NCI-H1417 (cell line): Measurements from ENCODE around the gene SDHB.
"Not testable (repeated sequence)": the region's sequence is repeated elsewhere in the genome, so short reads cannot be mapped to it uniquely, and the experiment has no call there.

Experiments
- DNase-seq, 3 experiments: peaks; one replicate each; lab custom pipeline; 2025; lab: John Stamatoyannopoulos, UW

Gene SDHB

GRCh38 chr1:17075470-17076255, 21.8 kb upstream of the SDHB start:
- peak in 1 of 3 experiments; percentile 2 for DNase-seq

- no peak for DNase-seq
Measured at GRCh38 chr1:17071794-17072193, 18.0 kb upstream of the SDHB start.

GRCh38 chr1:17070163-17070525, 16.3 kb upstream of the SDHB start:
- no peak for DNase-seq

- DNase-seq, result no peak
Measured at GRCh38 chr1:17069452-17070162, 15.8 kb upstream of the SDHB start.

- no peak for DNase-seq
Measured at GRCh38 chr1:17068789-17069188, 15.0 kb upstream of the SDHB start.

GRCh38 chr1:17067465-17068240, 13.8 kb upstream of the SDHB start:
- DNase-seq, result no peak

- DNase-seq, result no peak
Measured at GRCh38 chr1:17067069-17067426, 13.2 kb upstream of the SDHB start.

GRCh38 chr1:17066361-17067068, 12.7 kb upstream of the SDHB start:
- no peak for DNase-seq

- no peak for DNase-seq
Measured at GRCh38 chr1:17065666-17066065, 11.8 kb upstream of the SDHB start.

- DNase-seq, result not testable (repeated sequence)
Measured at GRCh38 chr1:17062751-17063150, 8.9 kb upstream of the SDHB start.

GRCh38 chr1:17061892-17062291, 8.1 kb upstream of the SDHB start:
- DNase-seq, result peak in 1 of 3 experiments; percentile 50

- DNase-seq, result peak in 1 of 3 experiments; percentile 4
Measured at GRCh38 chr1:17061486-17061885, 7.7 kb upstream of the SDHB start.

- no peak for DNase-seq
Measured at GRCh38 chr1:17060306-17060749, 6.5 kb upstream of the SDHB start.

- DNase-seq, result peak; percentile 26 to 68 (median 43)
Measured at GRCh38 chr1:17059391-17060305, 5.8 kb upstream of the SDHB start.

- DNase-seq, result no peak
Measured at GRCh38 chr1:17056551-17056950, 2.7 kb upstream of the SDHB start.

GRCh38 chr1:17055801-17056200, 2.0 kb upstream of the SDHB start:
- no peak for DNase-seq

- DNase-seq, result no peak
Measured at GRCh38 chr1:17053086-17053684, 647 bp downstream of the SDHB start.

GRCh38 chr1:17052641-17053040, 1.2 kb downstream of the SDHB start:
- DNase-seq, result no peak

- no peak for DNase-seq
Measured at GRCh38 chr1:17052038-17052437, 1.8 kb downstream of the SDHB start.

GRCh38 chr1:17047924-17048323, 5.9 kb downstream of the SDHB start:
- no peak for DNase-seq

- no peak for DNase-seq
Measured at GRCh38 chr1:17046334-17046657, 7.5 kb downstream of the SDHB start.
